CMK (cell line): ENCODE measurements around the gene MRPL34.

Experiments used
- DNase-seq: peaks from one replicate; pipeline ENCODE4 v3.0.0-alpha.2; 2010; ENCODE audit warnings: low read depth

Gene MRPL34

GRCh38 chr19:17341386-17341785 is 35.7 kb downstream of the MRPL34 start:
- no peak for DNase-seq

GRCh38 chr19:17341845-17342244 is 36.2 kb downstream of the MRPL34 start:
- DNase-seq, result no peak

GRCh38 chr19:17346109-17346671 is 40.5 kb downstream of the MRPL34 start:
- DNase-seq, result no peak

GRCh38 chr19:17347361-17347760 is 41.7 kb downstream of the MRPL34 start:
- DNase-seq, result no peak

- DNase-seq, result no peak
These were observed 42.2 kb downstream of the MRPL34 start for GRCh38 chr19:17347877-17348276.

- no peak for DNase-seq
These were observed 43.0 kb downstream of the MRPL34 start for GRCh38 chr19:17348700-17349099.

GRCh38 chr19:17351815-17352435 is 46.3 kb downstream of the MRPL34 start:
- no peak for DNase-seq

- peak; percentile 76 for DNase-seq
These were observed 47.1 kb downstream of the MRPL34 start for GRCh38 chr19:17352608-17353280.

GRCh38 chr19:17353386-17353785 is 47.7 kb downstream of the MRPL34 start:
- no peak for DNase-seq
